ENCODE results near the gene PANK1. TPM values are rescaled to one million over a fixed set of nuclear protein-coding genes. Genes with fewer than 3 reads are reported as not detected.

The PANK1 gene
- total and polyA plus RNA-seq, 9 of the 15 experiments (the other 6 are each of a cell fraction or from before 2014, with no cell fraction given): 1.7 to 10.7 (median 6.5) TPM

DNA sequence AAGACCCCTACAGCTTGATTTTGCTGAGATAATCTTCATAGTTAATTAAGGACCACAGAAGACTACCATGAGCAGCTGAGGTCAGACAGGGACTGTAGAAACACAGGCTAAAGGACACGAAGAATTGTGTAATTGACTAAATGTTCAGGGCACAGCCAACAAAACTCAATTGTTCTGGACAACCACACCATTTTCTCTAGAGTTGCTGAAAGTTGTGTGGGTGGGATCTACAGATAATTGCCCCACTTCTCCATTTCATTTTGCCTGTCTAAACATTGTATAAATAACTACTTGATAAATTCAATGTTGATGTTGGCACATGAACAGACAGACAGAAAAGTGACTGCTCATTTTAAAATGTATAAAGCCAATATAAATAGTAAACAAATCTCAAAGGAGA is 70.7 kb downstream of the PANK1 start:
- WGBS (ENCODE audit: insufficient coverage, low coverage, missing lambda C conversion rate): 0% methylated on average over 1 of the region's 1 CpG
- Histone ChIP-seq H4K20me1 (replicated peaks; ENCODE audit: control insufficient read depth, insufficient read depth, low read length) (no peaks in the 10 kb centered on the region), H3K9me1 (ENCODE audit: control insufficient read depth, insufficient read depth, low read length) (no peaks in the 10 kb centered on the region), H3K9me3 (replicated peaks; ENCODE audit: control insufficient read depth, insufficient read depth, low read depth, low read length) (no peaks in the 10 kb centered on the region), H3K27ac (ENCODE audit: extremely low read depth, low read depth, low read length) (no peak overlapping the region), H3K4me1 (replicated peaks in 1 of 2; ENCODE audit: control insufficient read depth in 2 of 2, insufficient read depth in 2 of 2, low read length in 2 of 2) (no peaks in the 10 kb centered on the region), H3K79me2 (ENCODE audit: control insufficient read depth, insufficient read depth, low read length) (no peaks in the 10 kb centered on the region), H3K4me3 (no peak overlapping the region), H2AFZ (ENCODE audit: low read depth, low read length) (no peak overlapping the region), H3K9ac (ENCODE audit: insufficient read depth in 1 of 2, low read depth in 2 of 2, low read length in 2 of 2) (no peak overlapping the region), H3K4me2 (ENCODE audit: insufficient read depth, low read length) (no peak overlapping the region), H3K36me3 (ENCODE audit: control insufficient read depth, insufficient read depth, low read length) (no peaks in the 10 kb centered on the region), H3K27me3 (ENCODE audit: control insufficient read depth in 2 of 2, insufficient read depth in 2 of 2, low read length in 2 of 2) (no peaks in the 10 kb centered on the region)
- no TSS peak for BruUV-seq (replicated peaks)
- no peak for FAIRE-seq
- TF ChIP-seq SAP30 (IDR thresholded peaks at IDR 0.05; ENCODE audit: borderline replicate concordance, insufficient read depth, low read depth, low read length, poor library complexity, severe bottlenecking) (no peak), E2F3 (CRISPR knock-in tag; IDR thresholded peaks at IDR 0.05) (no peak), KLF1 (tag; IDR thresholded peaks at IDR 0.05) (no peak), RBFOX2 (IDR thresholded peaks at IDR 0.05; ENCODE audit: low read depth, low read length) (no peak), JUNB (CRISPR knock-in tag; conservative IDR thresholded peaks at IDR 0.05) (no peak), ETS2 (tag; IDR thresholded peaks at IDR 0.05; ENCODE audit: borderline replicate concordance, poor library complexity, severe bottlenecking) (no peak), YBX1 (IDR thresholded peaks at IDR 0.05) (no peak), ZNF444 (CRISPR knock-in tag; IDR thresholded peaks at IDR 0.05) (no peak), CREB1 (IDR thresholded peaks at IDR 0.05) (no peak), CREB1 (CRISPR knock-in tag; IDR thresholded peaks at IDR 0.05) (no peak), CBX1 (IDR thresholded peaks at IDR 0.05; ENCODE audit: low read depth) (no peak), CCNT2 (IDR thresholded peaks at IDR 0.05; ENCODE audit: borderline replicate concordance, extremely low read depth, insufficient read length, low read depth, low read length) (no peak), EZH2 (IDR thresholded peaks at IDR 0.05; ENCODE audit: borderline replicate concordance, low read depth, low read length) (no peak), PML (IDR thresholded peaks at IDR 0.05; ENCODE audit: low read length) (no peak)
- TF ChIP-seq, protein P1, sequence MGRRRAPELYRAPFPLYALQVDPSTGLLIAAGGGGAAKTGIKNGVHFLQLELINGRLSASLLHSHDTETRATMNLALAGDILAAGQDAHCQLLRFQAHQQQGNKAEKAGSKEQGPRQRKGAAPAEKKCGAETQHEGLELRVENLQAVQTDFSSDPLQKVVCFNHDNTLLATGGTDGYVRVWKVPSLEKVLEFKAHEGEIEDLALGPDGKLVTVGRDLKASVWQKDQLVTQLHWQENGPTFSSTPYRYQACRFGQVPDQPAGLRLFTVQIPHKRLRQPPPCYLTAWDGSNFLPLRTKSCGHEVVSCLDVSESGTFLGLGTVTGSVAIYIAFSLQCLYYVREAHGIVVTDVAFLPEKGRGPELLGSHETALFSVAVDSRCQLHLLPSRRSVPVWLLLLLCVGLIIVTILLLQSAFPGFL (CRISPR knock-in tag; IDR thresholded peaks at IDR 0.05): no peak
- TF ChIP-seq, protein P2, sequence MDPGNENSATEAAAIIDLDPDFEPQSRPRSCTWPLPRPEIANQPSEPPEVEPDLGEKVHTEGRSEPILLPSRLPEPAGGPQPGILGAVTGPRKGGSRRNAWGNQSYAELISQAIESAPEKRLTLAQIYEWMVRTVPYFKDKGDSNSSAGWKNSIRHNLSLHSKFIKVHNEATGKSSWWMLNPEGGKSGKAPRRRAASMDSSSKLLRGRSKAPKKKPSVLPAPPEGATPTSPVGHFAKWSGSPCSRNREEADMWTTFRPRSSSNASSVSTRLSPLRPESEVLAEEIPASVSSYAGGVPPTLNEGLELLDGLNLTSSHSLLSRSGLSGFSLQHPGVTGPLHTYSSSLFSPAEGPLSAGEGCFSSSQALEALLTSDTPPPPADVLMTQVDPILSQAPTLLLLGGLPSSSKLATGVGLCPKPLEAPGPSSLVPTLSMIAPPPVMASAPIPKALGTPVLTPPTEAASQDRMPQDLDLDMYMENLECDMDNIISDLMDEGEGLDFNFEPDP (CRISPR knock-in tag; IDR thresholded peaks at IDR 0.05): no peak
- ATAC-seq: no peak
- POLR2A ChIA-PET: no interaction called here
- in situ Hi-C loops (cut with MboI): no loop called here
- intact Hi-C loops (cut with micrococcal nuclease): no loop called here
- CTCF ChIA-PET (ENCODE audit: low intra/inter-chr PET ratio): no interaction called here
- no peak for DNase-seq (ENCODE audit: extremely low read depth in 1 of 4, low spot score in 3 of 4)
